OCI-LY1 (cell line): ENCODE data around the gene RALGPS1.

Source experiments
- CTCF ChIP-seq: fragments of 200-600 bp; sonication (generic), shearing (Covaris generic); IDR thresholded peaks from 2 replicates; pipeline ENCODE4 v1.5.1; 2017; ENCODE audit warnings: mild to moderate bottlenecking, antibody characterized with exemption, low read length, moderate library complexity, mixed read lengths
- EZH2 ChIP-seq: fragments of 200-600 bp; sonication (generic), shearing (Covaris generic); IDR thresholded peaks from 2 replicates; pipeline ENCODE4 v1.8.0; 2017; ENCODE audit warnings: borderline replicate concordance, mixed run types, mild to moderate bottlenecking, antibody characterized with exemption, low read length, moderate library complexity, mixed read lengths

- TF ChIP-seq CTCF (no peak), EZH2 (no peak)
Observed at GRCh38 chr9:127078336-127078735, 163.8 kb downstream of the RALGPS1 start.
